ENCODE measurements around the gene PEX26. TPM values are rescaled to one million over a fixed set of nuclear protein-coding genes. Genes with fewer than 3 reads are reported as not detected.

PEX26 gene
- total RNA-seq, 1 donor from 2014 or later, result 34.4 TPM

DNA sequence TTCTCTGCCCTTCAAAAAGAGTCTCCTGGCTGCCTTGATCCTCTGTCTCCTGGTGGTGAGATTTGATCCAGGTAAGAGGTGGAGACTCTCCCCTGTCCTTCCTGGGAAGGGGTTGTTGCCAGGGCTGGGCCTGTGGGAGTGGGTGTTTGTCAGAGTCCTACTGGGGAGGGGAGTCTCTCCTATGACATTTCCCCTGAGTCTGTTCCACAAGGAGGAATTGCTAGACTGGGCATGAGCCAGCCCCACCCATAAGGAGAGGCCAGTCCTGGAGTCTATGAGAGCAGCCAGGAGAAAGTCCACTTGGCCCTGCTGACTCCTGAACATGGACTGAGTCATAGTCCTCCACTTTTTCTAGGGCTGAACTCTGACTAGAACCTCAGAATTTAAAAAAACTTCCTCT, 7.4 kb downstream of the PEX26 start:
- DNase-seq (ENCODE audit: low spot score), result no peak
- H3K4me3 Mint-ChIP-seq (ENCODE audit: unreplicated experiment), result no peak overlapping the region
- H3K4me1 Mint-ChIP-seq (ENCODE audit: low read depth), result peaks cover 9% of the 10 kb centered on the region
- TF ChIP-seq, protein P1, sequence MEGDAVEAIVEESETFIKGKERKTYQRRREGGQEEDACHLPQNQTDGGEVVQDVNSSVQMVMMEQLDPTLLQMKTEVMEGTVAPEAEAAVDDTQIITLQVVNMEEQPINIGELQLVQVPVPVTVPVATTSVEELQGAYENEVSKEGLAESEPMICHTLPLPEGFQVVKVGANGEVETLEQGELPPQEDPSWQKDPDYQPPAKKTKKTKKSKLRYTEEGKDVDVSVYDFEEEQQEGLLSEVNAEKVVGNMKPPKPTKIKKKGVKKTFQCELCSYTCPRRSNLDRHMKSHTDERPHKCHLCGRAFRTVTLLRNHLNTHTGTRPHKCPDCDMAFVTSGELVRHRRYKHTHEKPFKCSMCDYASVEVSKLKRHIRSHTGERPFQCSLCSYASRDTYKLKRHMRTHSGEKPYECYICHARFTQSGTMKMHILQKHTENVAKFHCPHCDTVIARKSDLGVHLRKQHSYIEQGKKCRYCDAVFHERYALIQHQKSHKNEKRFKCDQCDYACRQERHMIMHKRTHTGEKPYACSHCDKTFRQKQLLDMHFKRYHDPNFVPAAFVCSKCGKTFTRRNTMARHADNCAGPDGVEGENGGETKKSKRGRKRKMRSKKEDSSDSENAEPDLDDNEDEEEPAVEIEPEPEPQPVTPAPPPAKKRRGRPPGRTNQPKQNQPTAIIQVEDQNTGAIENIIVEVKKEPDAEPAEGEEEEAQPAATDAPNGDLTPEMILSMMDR (IDR thresholded peaks at IDR 0.05), result no peak
- peaks cover 3% of the 10 kb centered on the region for H3K9me3 Mint-ChIP-seq (ENCODE audit: low read depth)
- no peak overlapping the region for H3K27ac Mint-ChIP-seq (ENCODE audit: unreplicated experiment)
- peaks cover 33% of the 10 kb centered on the region for H3K36me3 Mint-ChIP-seq (ENCODE audit: low read depth)
- H3K27me3 Mint-ChIP-seq (ENCODE audit: low read depth), result no peaks in the 10 kb centered on the region

DNA sequence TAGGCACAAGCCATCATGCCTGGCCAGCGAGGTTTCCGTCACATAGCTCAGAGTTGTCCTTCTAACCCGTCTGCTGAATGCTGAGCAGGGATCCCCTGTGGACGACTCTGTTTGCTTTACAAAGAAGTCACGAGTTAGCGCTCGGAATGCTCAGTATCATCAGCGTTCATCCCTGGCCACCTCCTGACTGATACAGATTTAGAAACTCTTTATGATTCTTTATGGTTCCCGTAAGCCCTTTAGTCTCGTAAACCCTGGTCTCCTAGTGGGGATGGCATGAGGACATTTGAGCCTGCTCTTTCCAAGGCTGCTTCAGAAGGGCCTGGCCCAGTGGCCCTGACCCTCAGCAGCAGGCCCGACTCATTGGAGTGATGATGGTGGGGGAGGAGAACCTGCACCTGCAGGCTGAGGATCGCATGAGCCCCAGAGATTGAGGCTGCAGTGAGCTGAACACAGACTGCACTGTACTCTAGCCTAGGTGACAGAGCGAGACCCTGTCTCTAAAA, 9.6 kb downstream of the PEX26 start:
- Mint-ChIP-seq H3K4me1 (ENCODE audit: low read depth) (peaks cover 17% of the 10 kb centered on the region), H3K4me3 (ENCODE audit: unreplicated experiment) (no peak overlapping the region), H3K27ac (ENCODE audit: unreplicated experiment) (no peak overlapping the region), H3K36me3 (ENCODE audit: low read depth) (peaks cover 18% of the 10 kb centered on the region), H3K27me3 (ENCODE audit: low read depth) (no peaks in the 10 kb centered on the region), H3K9me3 (ENCODE audit: low read depth) (no peaks in the 10 kb centered on the region)
- no peak for DNase-seq (ENCODE audit: low spot score)
- TF ChIP-seq, protein P1 (IDR thresholded peaks at IDR 0.05), result no peak

DNA sequence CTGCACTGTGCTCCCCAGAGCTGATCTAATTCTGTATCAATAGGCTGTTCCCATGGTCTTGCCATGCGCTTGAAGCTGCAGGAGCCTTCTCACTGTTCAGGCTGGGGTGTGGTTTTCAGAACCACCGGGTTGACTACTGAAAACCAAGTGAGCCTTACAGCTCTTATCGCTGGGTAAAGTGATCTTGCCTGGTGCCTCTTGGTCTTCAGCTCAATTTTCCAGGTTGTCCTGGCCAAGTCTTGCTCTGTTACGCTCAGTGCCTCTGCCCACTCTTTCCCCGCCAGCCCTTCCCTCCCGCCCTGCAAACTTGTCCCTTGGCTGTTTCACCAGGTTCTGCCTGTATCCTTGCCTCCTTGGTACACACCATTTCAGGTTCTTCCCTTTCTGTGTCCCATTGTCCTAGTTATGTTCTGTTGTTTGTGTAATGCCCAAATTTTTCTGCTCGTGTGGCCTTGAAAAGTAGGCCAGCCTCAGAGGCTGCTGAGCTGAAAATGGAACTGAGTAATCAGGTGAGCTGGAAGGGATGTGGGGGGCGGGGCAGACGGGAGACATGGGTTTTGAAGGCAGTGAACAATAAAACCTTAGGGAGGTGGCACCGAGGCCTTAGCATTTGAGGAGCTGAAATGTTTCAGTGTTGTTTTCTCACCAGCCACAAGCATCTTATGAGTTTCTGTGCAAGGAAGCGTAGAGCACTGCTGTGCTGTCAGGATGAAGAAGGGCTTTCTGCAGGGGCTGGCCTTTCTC, 11.2 kb downstream of the PEX26 start:
- no peak overlapping the region for H3K4me3 Mint-ChIP-seq (ENCODE audit: unreplicated experiment)
- TF ChIP-seq, protein P1 (IDR thresholded peaks at IDR 0.05), result no peak
- no peak overlapping the region for H3K27ac Mint-ChIP-seq (ENCODE audit: unreplicated experiment)
- peaks cover 18% of the 10 kb centered on the region for H3K4me1 Mint-ChIP-seq (ENCODE audit: low read depth)
- no peaks in the 10 kb centered on the region for H3K27me3 Mint-ChIP-seq (ENCODE audit: low read depth)
- H3K36me3 Mint-ChIP-seq (ENCODE audit: low read depth), result peaks cover 13% of the 10 kb centered on the region
- no peak for DNase-seq (ENCODE audit: low spot score)
- no peaks in the 10 kb centered on the region for H3K9me3 Mint-ChIP-seq (ENCODE audit: low read depth)

DNA sequence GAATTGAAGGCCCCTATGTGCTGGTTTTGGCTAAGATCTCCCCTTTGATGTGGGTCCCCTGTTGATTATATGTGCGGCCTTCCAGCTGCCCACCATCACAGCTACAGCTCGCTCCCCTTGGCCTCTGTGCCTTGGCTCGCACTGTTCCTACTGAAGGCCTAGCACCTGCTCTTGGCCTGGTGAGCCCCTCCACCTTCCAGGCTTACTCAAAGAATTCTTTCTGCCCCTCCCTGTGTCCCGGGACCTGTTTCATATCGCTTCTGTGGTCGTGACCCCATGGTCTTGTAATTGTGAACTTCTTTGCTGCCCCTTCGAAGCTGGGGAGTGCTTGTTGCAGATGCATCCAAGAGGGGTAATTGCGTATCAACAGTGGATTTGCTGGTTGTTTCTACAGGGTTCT, 12.5 kb downstream of the PEX26 start:
- peaks cover 22% of the 10 kb centered on the region for H3K4me1 Mint-ChIP-seq (ENCODE audit: low read depth)

DNA sequence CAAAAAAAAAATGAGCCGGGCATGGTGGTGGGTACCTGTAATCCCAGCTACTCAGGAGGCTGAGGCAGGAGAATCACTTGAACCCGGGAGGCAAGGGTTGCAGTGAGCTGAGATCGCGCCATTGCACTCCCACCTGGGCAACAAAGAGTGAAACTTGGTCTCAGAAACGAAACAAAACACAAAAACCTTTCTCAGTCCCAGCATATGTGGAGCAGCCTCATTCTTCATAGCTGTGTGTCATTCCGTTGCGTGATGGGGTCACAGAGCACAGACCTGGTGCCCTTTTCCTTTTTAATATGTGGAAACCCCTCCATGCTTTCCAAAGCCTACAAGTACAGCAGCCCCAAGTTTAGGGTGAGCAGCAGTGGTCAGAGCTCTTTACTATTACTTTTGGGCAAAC, 13.7 kb downstream of the PEX26 start:
- H3K36me3 Mint-ChIP-seq (ENCODE audit: low read depth), result peaks cover 10% of the 10 kb centered on the region
- H3K9me3 Mint-ChIP-seq (ENCODE audit: low read depth), result no peaks in the 10 kb centered on the region
- TF ChIP-seq, protein P1 (IDR thresholded peaks at IDR 0.05), result no peak
- H3K4me1 Mint-ChIP-seq (ENCODE audit: low read depth), result peaks cover 22% of the 10 kb centered on the region
- peak overlapping the region; percentile 78 for H3K4me3 Mint-ChIP-seq (ENCODE audit: unreplicated experiment)
- peak overlapping the region; percentile 100 for H3K27ac Mint-ChIP-seq (ENCODE audit: unreplicated experiment)
- no peaks in the 10 kb centered on the region for H3K27me3 Mint-ChIP-seq (ENCODE audit: low read depth)
- no peak for DNase-seq (ENCODE audit: low spot score)

More for the DNA sequence above, 12.5 kb downstream of the PEX26 start:
- no peak overlapping the region for H3K4me3 Mint-ChIP-seq (ENCODE audit: unreplicated experiment)
- H3K27ac Mint-ChIP-seq (ENCODE audit: unreplicated experiment), result no peak overlapping the region
- no peaks in the 10 kb centered on the region for H3K27me3 Mint-ChIP-seq (ENCODE audit: low read depth)
- DNase-seq (ENCODE audit: low spot score), result no peak
- TF ChIP-seq, protein P1 (IDR thresholded peaks at IDR 0.05), result no peak
- H3K9me3 Mint-ChIP-seq (ENCODE audit: low read depth), result no peaks in the 10 kb centered on the region
- H3K36me3 Mint-ChIP-seq (ENCODE audit: low read depth), result peaks cover 13% of the 10 kb centered on the region
